WTC11 (cell line): Measurements from ENCODE around the gene MTURN.

Source experiments
- ATF6 ChIP-seq: sonication (generic); formaldehyde crosslinking; IDR thresholded peaks from 2 replicates; pipeline ENCODE4 v1.8.1; 2023; ENCODE audit warnings: mild to moderate bottlenecking, missing genetic modification reagents
- ELF4 ChIP-seq: sonication (generic); formaldehyde crosslinking; IDR thresholded peaks from 2 replicates; pipeline ENCODE4 v1.8.1; 2022; ENCODE audit warnings: low read depth, mild to moderate bottlenecking, moderate library complexity, missing genetic modification reagents
- MAX ChIP-seq: sonication (generic); formaldehyde crosslinking; IDR thresholded peaks from 2 replicates; pipeline ENCODE4 v1.8.0; 2022; ENCODE audit warnings: mild to moderate bottlenecking, missing genetic modification reagents
- MXD4 ChIP-seq: fragments of 250-450 bp; sonication (Bioruptor Pico); IDR thresholded peaks from 2 replicates; pipeline ENCODE4 v1.8.0; 2021; ENCODE audit warnings: mild to moderate bottlenecking, moderate library complexity, borderline replicate concordance
- NR2C2 ChIP-seq: sonication (generic); formaldehyde crosslinking; IDR thresholded peaks from 2 replicates; pipeline ENCODE4 v1.8.0; 2022; ENCODE audit warnings: mild to moderate bottlenecking, missing genetic modification reagents
- SP1 ChIP-seq: sonication (generic); formaldehyde crosslinking; conservative IDR thresholded peaks from 2 replicates; pipeline ENCODE4 v1.8.1; 2022; ENCODE audit warnings: missing genetic modification reagents
- ZNF232 ChIP-seq: sonication (generic); formaldehyde crosslinking; IDR thresholded peaks from 2 replicates; pipeline ENCODE4 v1.8.0; 2022; ENCODE audit warnings: mild to moderate bottlenecking, missing genetic modification reagents
- TF ChIP-seq, protein P1 (sequence below): fragments of 200-600 bp; IDR thresholded peaks from 2 replicates; pipeline ENCODE4 v1.8.0; 2022; ENCODE audit warnings: antibody characterized with exemption
- TF ChIP-seq, protein P2 (sequence below): sonication (generic); formaldehyde crosslinking; IDR thresholded peaks from 2 replicates; pipeline ENCODE4 v1.8.0; 2022; ENCODE audit warnings: mild to moderate bottlenecking, missing genetic modification reagents
- TF ChIP-seq, protein P3 (sequence below): fragments of 250-450 bp; sonication (Bioruptor Pico); IDR thresholded peaks from 2 replicates; pipeline ENCODE4 v2.1.2; 2022; ENCODE audit warnings: mild to moderate bottlenecking, moderate library complexity

- TF ChIP-seq MAX (no peak), ZNF232 (CRISPR knock-in tag) (no peak), NR2C2 (CRISPR knock-in tag) (no peak), ATF6 (CRISPR knock-in tag) (no peak), SP1 (no peak), ELF4 (CRISPR knock-in tag) (no peak), MXD4 (CRISPR knock-in tag) (no peak)
- TF ChIP-seq, protein P1, sequence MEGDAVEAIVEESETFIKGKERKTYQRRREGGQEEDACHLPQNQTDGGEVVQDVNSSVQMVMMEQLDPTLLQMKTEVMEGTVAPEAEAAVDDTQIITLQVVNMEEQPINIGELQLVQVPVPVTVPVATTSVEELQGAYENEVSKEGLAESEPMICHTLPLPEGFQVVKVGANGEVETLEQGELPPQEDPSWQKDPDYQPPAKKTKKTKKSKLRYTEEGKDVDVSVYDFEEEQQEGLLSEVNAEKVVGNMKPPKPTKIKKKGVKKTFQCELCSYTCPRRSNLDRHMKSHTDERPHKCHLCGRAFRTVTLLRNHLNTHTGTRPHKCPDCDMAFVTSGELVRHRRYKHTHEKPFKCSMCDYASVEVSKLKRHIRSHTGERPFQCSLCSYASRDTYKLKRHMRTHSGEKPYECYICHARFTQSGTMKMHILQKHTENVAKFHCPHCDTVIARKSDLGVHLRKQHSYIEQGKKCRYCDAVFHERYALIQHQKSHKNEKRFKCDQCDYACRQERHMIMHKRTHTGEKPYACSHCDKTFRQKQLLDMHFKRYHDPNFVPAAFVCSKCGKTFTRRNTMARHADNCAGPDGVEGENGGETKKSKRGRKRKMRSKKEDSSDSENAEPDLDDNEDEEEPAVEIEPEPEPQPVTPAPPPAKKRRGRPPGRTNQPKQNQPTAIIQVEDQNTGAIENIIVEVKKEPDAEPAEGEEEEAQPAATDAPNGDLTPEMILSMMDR = no peak
- TF ChIP-seq, protein P2, sequence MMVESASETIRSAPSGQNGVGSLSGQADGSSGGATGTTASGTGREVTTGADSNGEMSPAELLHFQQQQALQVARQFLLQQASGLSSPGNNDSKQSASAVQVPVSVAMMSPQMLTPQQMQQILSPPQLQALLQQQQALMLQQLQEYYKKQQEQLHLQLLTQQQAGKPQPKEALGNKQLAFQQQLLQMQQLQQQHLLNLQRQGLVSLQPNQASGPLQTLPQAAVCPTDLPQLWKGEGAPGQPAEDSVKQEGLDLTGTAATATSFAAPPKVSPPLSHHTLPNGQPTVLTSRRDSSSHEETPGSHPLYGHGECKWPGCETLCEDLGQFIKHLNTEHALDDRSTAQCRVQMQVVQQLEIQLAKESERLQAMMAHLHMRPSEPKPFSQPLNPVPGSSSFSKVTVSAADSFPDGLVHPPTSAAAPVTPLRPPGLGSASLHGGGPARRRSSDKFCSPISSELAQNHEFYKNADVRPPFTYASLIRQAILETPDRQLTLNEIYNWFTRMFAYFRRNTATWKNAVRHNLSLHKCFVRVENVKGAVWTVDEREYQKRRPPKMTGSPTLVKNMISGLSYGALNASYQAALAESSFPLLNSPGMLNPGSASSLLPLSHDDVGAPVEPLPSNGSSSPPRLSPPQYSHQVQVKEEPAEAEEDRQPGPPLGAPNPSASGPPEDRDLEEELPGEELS (CRISPR knock-in tag) = no peak
- TF ChIP-seq, protein P3, sequence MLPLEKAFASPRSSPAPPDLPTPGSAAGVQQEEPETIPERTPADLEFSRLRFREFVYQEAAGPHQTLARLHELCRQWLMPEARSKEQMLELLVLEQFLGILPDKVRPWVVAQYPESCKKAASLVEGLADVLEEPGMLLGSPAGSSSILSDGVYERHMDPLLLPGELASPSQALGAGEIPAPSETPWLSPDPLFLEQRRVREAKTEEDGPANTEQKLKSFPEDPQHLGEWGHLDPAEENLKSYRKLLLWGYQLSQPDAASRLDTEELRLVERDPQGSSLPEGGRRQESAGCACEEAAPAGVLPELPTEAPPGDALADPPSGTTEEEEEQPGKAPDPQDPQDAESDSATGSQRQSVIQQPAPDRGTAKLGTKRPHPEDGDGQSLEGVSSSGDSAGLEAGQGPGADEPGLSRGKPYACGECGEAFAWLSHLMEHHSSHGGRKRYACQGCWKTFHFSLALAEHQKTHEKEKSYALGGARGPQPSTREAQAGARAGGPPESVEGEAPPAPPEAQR (CRISPR knock-in tag) = no peak
These were observed 22.4 kb downstream of the MTURN start for GRCh38 chr7:30157204-30157603.
